Fibroblast of skin of left biceps (primary cell): ENCODE results near the gene PLLP.

Source experiments
- DNase-seq, 2 experiments: peaks; one replicate each; pipeline ENCODE4 v3.0.0-alpha.2; 2013; ENCODE audit warnings: low read depth in 2 of 2

PLLP gene, protein sequence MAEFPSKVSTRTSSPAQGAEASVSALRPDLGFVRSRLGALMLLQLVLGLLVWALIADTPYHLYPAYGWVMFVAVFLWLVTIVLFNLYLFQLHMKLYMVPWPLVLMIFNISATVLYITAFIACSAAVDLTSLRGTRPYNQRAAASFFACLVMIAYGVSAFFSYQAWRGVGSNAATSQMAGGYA

DNA sequence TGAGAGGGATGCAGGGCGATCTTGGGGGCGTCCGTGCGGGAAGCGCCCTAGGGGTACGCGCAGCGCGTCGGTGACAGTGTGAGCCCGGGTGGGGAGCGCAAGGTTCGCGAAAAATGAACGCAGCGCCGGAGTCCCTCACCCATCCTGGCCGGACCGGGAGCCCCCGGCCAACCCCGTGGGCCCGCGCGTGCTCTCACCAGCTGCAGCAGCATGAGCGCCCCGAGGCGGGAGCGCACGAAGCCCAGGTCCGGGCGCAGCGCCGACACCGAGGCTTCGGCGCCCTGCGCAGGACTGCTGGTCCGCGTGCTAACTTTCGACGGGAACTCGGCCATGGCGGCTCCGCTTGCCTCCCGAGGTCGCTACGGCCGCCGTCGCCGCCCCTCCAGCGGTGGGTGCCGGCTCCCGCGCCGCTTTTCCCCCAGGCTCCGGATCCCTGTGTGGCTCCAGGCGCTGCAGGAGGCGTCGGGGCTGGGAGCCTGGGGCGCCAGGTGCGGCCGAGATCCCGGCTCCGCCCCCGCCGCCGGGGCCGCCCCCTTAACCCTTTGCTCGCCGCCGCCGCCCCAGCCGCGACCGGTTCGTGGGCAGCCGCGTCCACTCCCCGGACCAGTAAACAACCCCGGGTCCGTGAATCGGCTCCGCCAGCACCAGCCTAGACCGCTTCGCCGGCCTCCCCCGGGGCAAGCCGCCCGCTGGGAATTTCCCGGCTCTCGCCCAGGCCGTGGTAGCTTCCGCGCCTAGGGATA lies at the start of gene PLLP:
TSS of gene PLLP (minus strand) at position 464 of the 743 bp plus-strand sequence. CDS start at position 332, 132 bp downstream.
- no peak for DNase-seq

DNA sequence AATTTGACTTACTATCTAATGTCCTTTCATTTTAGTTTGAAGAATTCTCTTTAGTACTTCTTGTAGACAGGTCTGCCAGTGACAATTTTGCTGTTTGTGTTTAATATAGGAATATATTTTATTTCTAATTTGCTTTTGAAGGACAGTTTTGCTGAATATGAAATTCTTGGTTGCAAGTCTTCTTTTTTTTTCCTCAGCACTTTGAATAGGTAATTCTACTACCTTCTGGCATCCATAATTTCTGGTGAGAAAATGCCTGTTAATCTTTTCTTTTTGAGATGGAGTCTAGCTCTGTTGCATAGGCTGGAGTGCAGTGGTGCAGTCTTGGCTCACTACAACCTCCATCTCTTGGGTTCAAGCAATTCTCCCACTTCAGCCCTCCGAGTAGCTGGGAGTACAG lies 48.9 kb upstream of the PLLP start:
- DNase-seq = no peak

- DNase-seq = no peak
These were observed 46.9 kb upstream of the PLLP start for GRCh38 chr16:57331355-57331754.

DNA sequence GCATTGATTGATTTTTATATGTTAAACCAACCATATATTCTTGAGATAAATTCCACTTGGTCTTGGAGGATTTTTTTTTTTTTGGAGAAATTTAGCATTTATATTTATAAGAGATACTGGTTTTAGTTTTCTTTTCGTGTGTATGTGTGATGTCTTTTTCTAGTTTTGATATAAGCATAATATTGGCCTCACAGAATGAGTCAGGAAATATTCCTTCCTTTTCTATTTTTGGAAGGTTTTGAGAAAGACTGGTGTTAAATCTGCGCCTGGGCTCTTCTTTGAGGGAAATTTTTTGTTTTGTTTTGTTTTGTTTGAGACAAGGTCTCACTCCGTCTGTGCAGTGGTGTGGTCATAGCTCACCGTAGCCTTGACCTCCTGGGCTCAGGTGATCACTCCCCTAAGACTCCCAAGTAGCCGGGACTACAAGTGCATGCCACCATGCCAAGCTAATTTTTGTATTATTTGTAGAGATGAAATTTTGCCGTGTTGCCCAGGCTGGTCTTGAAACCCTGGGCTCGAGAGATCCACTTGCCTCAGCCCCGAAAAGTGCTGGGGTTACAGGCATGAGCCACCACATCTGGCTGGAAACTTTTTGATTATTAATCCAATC lies 45.4 kb upstream of the PLLP start:
- DNase-seq = no peak

GRCh38 chr16:57325458-57325857 lies 41.0 kb upstream of the PLLP start:
- no peak for DNase-seq

DNA sequence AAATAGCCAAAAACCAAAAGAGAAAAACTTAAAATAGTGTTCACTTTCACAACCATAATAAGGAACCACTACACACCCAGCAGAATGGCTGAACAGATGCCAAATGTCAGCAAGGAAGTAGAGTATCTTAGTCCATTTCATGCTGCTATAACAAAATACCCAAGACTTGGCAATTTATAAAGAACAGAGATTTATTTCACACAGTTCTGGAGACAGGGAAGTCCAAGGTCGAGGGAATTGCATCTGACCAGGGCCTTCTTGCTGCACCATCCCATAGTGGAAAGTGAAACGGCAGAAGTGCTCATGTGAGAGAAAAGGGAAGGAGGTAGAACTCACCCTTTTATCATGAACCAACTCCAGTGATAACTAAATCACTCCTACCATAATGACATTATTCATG lies 40.3 kb upstream of the PLLP start:
- no peak for DNase-seq

GRCh38 chr16:57319646-57320045 lies 35.2 kb upstream of the PLLP start:
- no peak for DNase-seq

GRCh38 chr16:57318240-57318970 lies 33.9 kb upstream of the PLLP start:
- no peak for DNase-seq

DNA sequence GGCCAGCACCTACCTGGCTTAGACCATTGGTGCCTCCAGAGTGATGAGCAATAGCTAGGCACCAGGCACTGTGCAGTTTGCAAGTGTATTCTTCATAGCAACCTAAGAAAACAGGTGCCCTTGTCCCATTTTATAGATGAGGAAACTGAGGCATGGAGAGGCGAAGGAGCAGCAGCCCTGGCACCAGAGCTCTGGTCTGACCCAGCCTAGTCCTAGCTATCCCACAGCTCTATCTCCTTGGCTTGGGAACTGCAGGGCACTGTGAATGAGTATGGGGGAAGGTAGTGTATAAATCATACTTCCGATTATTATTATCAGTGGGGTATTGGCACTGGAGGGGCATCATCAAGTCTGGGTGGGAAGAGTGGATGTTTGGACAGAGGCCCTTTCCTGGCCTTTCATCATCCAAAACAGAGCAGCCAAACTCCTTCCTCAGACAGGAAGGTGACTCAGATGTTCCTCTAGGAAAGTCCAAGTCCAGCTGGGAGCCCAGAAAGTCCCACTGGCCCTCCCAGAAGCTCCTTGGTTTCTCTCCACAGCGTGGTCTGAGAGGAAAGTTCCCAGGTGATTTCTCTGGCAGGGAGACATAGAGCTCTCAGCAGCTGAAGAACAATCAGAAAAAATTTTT lies 32.0 kb upstream of the PLLP start:
- peak; percentile 63 to 67 for DNase-seq

DNA sequence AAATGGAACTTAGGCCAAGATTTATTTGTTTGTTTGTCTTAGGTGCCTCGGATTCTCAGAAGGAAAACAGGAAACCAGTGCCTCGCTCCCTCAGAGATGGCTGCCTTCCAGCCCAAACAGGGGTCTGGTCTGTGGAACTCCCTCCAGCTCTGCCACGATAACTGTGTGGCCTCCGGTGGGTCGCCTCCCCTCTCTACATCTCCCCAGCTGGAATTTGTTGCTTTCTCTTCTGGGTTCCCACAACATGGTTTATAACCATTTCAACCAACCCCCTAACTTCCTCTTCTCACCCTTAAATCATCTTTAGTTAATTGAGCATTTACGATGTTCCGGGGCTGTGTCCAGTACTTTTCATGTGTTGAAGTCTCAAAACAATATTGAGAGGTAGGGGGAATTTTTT lies 30.9 kb upstream of the PLLP start:
- DNase-seq = no peak

DNA sequence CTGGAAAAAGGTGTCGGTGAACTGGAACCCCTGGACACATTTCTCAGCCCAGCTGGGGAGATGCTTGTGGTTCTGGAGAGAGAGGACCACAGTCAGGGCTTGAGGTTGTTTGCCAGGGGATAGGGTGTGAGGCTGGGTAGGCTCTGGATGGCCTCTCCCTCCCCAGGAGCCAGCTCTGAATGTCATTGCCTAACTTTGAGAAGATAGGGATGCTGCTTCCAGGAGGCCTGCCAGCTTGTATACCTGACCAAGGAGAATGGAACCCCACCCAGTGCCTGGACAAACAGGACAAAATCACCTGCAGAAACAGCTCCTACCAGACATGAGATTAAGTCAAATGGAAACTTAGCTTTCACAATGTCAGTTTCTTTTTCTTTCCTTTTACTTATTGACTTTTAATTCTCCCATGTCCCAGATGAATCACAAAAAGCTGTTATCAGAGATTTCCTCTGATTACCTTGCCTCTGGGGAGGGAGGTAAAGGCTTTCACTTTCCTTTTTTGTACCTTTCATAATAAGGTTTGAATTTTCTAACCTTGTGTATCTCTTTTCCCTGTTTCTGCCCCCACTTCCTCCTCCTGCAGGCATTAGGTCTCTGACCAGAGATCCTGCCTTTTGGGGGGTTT lies 29.8 kb upstream of the PLLP start:
- no peak for DNase-seq

GRCh38 chr16:57313509-57313908 lies 29.0 kb upstream of the PLLP start:
- no peak for DNase-seq

GRCh38 chr16:57310801-57311200 lies 26.3 kb upstream of the PLLP start:
- DNase-seq = no peak

DNA sequence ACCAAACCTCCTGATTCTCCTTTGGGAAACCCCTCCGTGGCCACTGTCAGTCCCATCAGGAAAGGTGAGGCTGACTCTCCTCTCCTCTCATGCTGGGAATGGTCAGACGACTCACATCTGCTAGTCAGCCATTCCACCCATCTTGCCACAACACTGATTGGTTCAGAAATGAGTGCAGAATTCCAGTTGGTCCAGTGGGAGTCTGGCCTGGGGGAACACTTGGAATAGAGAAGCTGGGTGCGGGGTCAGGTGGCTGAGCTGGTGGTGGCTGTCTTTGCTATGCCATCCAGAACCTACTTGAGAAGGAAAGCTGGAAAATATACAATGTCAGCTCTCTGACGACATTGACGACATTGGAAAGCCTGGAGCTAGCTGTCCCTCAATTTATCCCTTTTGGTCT lies 23.6 kb upstream of the PLLP start:
- DNase-seq = no peak

GRCh38 chr16:57307365-57307764 lies 22.9 kb upstream of the PLLP start:
- DNase-seq = no peak

DNA sequence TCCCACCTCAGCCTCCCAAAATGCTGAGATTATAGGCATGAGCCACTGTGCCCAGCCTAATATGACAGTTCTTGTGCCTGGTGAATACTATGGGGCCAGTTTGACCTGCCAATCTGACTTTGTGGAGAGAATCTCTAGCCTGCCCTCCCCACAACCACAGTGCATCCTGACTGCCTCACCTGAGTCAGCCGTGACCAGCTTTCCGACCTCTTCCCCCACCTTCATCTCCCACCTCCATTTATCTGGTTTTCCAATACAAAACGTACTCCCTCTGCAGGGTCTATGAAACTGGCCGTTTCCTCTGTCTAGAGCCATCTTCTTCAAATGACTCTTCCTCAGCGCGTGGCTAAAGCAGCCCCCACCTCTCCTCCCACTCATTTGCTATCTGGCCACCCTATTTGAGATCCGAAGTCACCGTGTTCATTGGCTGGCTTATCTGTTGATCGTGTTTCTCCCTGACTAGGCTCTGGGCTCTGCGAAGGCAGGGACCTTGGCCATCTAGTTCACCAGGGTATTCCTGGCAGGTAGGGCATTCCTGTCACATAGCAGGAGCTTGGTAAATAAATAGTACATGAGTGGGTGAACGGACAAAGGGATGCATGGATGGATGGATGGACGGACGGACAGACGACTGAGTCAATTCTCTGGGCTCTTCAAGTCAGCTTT lies 22.3 kb upstream of the PLLP start:
- no peak for DNase-seq

DNA sequence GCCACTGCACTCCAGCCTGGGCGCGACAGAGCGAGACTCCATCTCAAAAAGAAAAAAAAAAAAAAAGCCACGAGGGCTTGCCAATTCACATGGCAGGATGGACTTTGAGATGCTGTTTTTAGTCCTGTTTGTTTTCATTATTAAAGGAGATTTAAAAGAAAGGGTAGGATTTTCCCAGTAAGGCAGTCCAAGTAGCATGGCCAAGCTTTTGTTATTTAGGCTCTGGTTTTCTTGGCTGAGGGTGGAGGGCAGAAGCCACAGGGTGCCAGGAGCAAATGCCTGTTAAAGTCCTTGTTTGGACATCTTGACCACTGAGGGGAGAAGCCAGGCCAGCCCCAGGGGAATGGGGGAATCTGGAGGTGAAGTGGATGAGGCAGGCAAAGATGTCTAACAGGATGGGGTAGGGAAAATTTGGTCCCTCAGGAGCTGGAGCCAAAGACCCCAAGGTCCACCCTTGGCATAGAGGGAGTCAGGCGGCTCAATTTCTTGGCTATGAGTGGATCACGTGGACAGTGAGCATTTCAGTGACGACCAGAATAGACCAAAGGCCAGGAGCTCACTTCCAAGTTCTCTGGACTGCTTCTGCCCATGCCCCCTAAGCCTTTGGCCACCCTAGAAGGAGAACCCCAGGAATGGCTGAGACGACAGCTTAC lies 20.8 kb upstream of the PLLP start:
- no peak for DNase-seq

GRCh38 chr16:57304169-57305061 lies 19.9 kb upstream of the PLLP start:
- DNase-seq = no peak

DNA sequence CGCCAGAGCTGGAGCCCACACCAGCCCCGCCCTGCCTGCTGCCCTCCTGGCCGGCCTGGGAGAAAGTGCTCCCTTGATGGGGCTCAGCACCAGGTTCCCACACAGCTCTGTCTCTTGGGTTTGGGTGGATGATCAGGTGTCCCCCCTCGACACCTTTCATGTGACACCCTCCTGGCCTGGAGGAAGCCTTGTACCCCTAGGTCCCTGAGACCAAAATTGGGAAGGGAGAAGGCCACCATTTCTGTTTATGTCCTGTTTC lies 19.4 kb upstream of the PLLP start:
- no peak for DNase-seq
